Heart right ventricle (tissue), 16 donors: ENCODE results near the gene KRT84. TPM values are rescaled to one million over a fixed set of nuclear protein-coding genes. Genes with fewer than 3 reads are reported as not detected.

Experiments used
- ATAC-seq, 8 donors: fragments of 200-7000 bp; cut with Tn5 transposase; one replicate each; pipeline ENCODE4 v1.9.1; 2020; ENCODE audit warnings: mild to moderate bottlenecking in 8 of 8, moderate library complexity in 8 of 8, moderate number of reproducible peaks in 1 of 8
- DNase-seq, 2 donors: peaks; one replicate each; pipeline ENCODE4 v3.0.0-alpha.2; 2020
- H3K27ac ChIP-seq, 10 donors: fragments of 200-600 bp; sonication (generic) in 2 of 10; one replicate each; pipeline versions ENCODE4 v1.5.0 to v1.8.0; 2020 to 2022; ENCODE audit warnings: mild to moderate bottlenecking in 3 of 10
- H3K27me3 ChIP-seq, 7 donors: fragments of 200-600 bp; one replicate each; pipeline ENCODE4 v1.8.0; 2021 to 2022; ENCODE audit warnings: mild to moderate bottlenecking in 2 of 7
- H3K36me3 ChIP-seq, 9 donors: fragments of 200-600 bp; sonication (generic) in 1 of 9; one replicate each; pipeline versions ENCODE4 v1.5.0 to v1.8.0; 2020 to 2022; ENCODE audit warnings: mild to moderate bottlenecking in 2 of 9
- H3K4me1 ChIP-seq, 9 donors: fragments of 200-600 bp; sonication (generic) in 1 of 9; one replicate each; pipeline versions ENCODE4 v1.5.0 to v1.8.0; 2020 to 2022; ENCODE audit warnings: mild to moderate bottlenecking in 4 of 9
- H3K4me3 ChIP-seq, 10 donors: fragments of 200-600 bp; sonication (generic) in 2 of 10; one replicate each; pipeline versions ENCODE4 v1.5.0 to v1.8.0; 2020 to 2022; ENCODE audit warnings: mild to moderate bottlenecking in 7 of 10, moderate library complexity in 2 of 10
- H3K9me3 ChIP-seq, 11 donors: fragments of 200-600 bp in 10 of 11; sonication (generic) in 2 of 11; one replicate each; pipeline versions ENCODE4 v1.5.0 to v1.8.0; 2013 to 2022; ENCODE audit warnings: mild to moderate bottlenecking in 2 of 11, control low read depth in 1 of 11, moderate library complexity in 1 of 11
- WGBS, 2 donors: extraction: QIAGEN DNeasy Blood & Tissue Kit; methylation state at CpG; one replicate each; pipeline ENCODE4 v1.1.7; 2013; ENCODE audit warnings: inconsistent platforms in 1 of 2; 5-methylcytosine and 5-hydroxymethylcytosine counted together
- intact Hi-C, 10 donors: fragments of 100-400 bp; cut with DNase I; formaldehyde crosslinking; loops; one replicate each; pipeline versions ENCODE4 v1.11.1 to v1.14.2; 2022
- polyA plus RNA-seq, 2 donors: library from polyadenylated mRNA; stranded (reverse); fragments of 200-250 nt; gene quantifications; one replicate each; pipeline ENCODE4 v1.2.3, GENCODE V29; 2013
- total RNA-seq, 10 donors: library from RNA; stranded (reverse); fragmentation: NEBNext Ultra II Directional in 3 of 10; extraction: Animal tissue kit (Norgen Biotek cat#: 25700) in 3 of 10; gene quantifications; one replicate each; pipeline versions ENCODE4 v1.2.1 to v1.2.4, GENCODE V29; 2021 to 2023
- TF ChIP-seq, protein P1 (sequence below), 9 donors: fragments of 200-600 bp; sonication (generic) in 2 of 9; IDR thresholded peaks; one replicate each; pipeline versions ENCODE4 v1.5.0 to v1.8.0; 2021 to 2022; ENCODE audit warnings: antibody characterized with exemption in 9 of 9, mild to moderate bottlenecking in 5 of 9, moderate library complexity in 1 of 9
- donor health status: Arrhythmogenic right ventricular cardiomyopathy.
- donor health status: ischemic (EF 13 %, LVEDD 7.1; RV severe dilation, severe dysfunction).
- donor health status: healthy with polysubstance abuse.
- donor health status: DM: no; HTN: yes; CAD: no.
- donor health status: DM: no; HTN: no; CAD: no.
- donor health status: ischemic (EF 25% LVEDD 6.9; RV normal size, moderate dysfunction).
- donor health status: ischemic (EF 25% LVEDD 5.7; RV mildly dilated, moderate dysfunction).
- donor health status: healthy.
- donor health status: DM: yes; HTN: yes; CAD: no.
- donor health status: Ischemic cardiomyopathy.
- donor health status: ischemic (EF 35%, LVEDD 5.7; RV mildly dilated, moderate dysfunction).
- donor health status: nonischemic (EF 11% LVEDD 7.7; RV severe dilation, severe dysfunction).
- donor health status: DM: yes; HTN: yes; CAD: no.
- donor health status: PGD.
- donor health status: ischemic (EF 29% LVEDD 5.4; RV normal size, mild dysfunction).
- donor health status: nonischemic (EF 23%, LVEDD 6.1; RV moderate dilation, normal function).

The KRT84 gene
- total and polyA plus RNA-seq, 12 donors, result not detected

DNA sequence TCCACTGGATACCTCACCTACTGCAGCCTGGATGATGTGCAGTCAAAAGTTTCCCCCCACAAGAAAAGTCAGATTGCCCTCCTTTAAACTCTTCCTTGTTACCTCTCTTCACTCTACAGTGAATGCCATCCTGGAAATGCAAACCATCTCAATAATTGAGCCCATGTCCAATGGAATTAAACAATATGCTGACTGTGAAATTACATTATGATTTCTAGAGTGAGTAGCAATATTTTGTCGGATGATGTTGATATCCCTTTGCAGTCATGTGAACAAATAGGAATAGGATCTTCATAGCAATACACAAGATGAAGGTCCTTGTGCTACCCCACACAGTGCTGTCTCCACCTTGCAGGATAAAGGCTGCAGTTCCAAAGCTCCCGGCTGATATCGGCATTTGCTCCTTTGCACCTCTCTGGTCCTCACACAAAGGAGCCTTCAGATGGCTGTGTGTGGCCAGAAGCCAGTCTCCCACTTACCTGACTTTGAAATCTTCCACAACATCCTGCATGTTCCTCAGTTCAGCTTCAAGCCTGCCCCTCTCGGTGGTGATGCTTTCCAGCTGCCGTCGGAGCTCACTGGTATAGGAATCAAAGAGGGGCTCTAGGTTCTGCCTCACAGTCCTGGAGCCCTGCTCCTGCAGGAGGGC is 47.2 kb upstream of the KRT84 start:
- Histone ChIP-seq H3K9me3 (no peaks in the 10 kb centered on the region), H3K36me3 (no peaks in the 10 kb centered on the region), H3K27ac (no peak overlapping the region), H3K27me3 (peaks cover 0 to 55% (median 34%) of the 10 kb centered on the region in 7 donors), H3K4me1 (peaks cover 0 to 4% (median 0%) of the 10 kb centered on the region in 9 donors), H3K4me3 (no peak overlapping the region)
- ATAC-seq (no peak), DNase-seq (no peak)
- intact Hi-C loops, result no loop called here
- TF ChIP-seq, protein P1, sequence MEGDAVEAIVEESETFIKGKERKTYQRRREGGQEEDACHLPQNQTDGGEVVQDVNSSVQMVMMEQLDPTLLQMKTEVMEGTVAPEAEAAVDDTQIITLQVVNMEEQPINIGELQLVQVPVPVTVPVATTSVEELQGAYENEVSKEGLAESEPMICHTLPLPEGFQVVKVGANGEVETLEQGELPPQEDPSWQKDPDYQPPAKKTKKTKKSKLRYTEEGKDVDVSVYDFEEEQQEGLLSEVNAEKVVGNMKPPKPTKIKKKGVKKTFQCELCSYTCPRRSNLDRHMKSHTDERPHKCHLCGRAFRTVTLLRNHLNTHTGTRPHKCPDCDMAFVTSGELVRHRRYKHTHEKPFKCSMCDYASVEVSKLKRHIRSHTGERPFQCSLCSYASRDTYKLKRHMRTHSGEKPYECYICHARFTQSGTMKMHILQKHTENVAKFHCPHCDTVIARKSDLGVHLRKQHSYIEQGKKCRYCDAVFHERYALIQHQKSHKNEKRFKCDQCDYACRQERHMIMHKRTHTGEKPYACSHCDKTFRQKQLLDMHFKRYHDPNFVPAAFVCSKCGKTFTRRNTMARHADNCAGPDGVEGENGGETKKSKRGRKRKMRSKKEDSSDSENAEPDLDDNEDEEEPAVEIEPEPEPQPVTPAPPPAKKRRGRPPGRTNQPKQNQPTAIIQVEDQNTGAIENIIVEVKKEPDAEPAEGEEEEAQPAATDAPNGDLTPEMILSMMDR (IDR thresholded peaks at IDR 0.05), result no peak
- WGBS, 2 donors, result 74 to 83% methylated on average over 6 of the region's 6 CpGs

DNA sequence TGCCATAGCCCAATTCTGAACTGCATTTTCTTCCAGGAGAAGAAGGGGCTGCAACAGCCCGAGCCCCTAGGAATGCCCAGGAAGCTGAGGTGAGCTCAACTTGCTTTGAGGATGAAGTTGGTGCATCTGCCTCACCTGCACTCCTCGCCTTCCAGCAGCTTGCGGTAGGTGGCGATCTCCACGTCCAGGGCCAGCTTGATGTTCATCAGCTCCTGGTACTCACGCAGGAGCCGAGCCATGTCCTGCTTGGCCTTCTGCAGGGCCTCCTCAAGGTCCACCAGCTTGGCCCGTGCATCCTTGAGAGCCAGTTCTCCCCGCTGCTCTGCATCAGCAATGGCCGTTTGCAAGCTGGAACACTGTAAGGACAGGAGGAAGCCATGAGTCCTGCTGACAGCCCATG is 42.7 kb upstream of the KRT84 start:
- Histone ChIP-seq H3K27ac (no peak overlapping the region), H3K9me3 (no peaks in the 10 kb centered on the region), H3K27me3 (peaks cover 0 to 40% (median 25%) of the 10 kb centered on the region in 7 donors), H3K4me3 (no peak overlapping the region), H3K4me1 (peaks cover 0 to 8% (median 0%) of the 10 kb centered on the region in 9 donors), H3K36me3 (no peaks in the 10 kb centered on the region)
- DNase-seq (no peak), ATAC-seq (no peak)
- intact Hi-C loops, result no loop called here
- 85 to 88% methylated on average over 10 of the region's 10 CpGs for WGBS, 2 donors
- TF ChIP-seq, protein P1 (IDR thresholded peaks at IDR 0.05), result no peak

DNA sequence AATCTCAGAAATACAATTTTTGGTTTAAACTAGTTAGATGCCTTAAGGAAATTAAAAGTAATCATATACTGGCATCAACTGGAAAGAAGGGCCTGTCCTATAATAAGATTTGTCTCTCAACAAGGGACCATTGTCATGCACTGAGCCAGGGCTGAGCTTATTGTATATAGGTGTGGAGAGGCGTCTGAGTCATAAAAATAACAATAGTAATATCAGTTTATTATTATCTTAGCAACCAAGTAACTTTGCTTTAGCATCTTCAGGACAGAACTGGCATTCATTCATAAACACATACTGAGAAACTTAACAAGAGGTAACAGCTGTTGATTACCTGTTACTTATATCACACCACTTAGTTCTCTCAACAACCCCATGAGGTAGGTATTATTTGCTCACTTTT is 41.6 kb upstream of the KRT84 start:
- Histone ChIP-seq H3K36me3 (no peaks in the 10 kb centered on the region), H3K27me3 (peaks cover 0 to 37% (median 17%) of the 10 kb centered on the region in 7 donors), H3K4me1 (peaks cover 0 to 8% (median 0%) of the 10 kb centered on the region in 9 donors), H3K4me3 (no peak overlapping the region), H3K9me3 (no peaks in the 10 kb centered on the region), H3K27ac (no peak overlapping the region)
- intact Hi-C loops, result no loop called here
- TF ChIP-seq, protein P1 (IDR thresholded peaks at IDR 0.05), result no peak
- no peak for ATAC-seq
- 79 to 97% methylated on average over 1 of the region's 1 CpG for WGBS, 2 donors
- DNase-seq, result no peak

DNA sequence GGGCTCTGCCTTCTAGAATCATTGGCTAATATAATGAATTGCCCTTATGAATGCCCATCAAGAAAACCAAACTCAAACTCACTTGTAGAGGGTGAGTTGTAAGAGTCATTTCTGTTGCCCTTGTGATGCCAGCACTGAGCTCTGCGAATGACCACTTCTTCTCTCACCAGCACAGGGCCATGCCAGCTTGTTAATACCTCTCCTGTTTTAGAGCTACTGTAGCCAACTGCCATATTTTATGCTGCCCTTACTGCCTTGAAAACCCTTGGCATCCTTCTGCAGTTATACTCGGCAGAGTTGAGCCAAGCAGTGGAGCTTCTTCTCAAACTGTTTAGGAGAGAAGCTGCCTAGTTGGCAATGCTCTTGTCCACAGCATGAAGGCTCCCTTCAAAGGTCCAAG is 40.6 kb upstream of the KRT84 start:
- WGBS, 2 donors, result 91 to 96% methylated on average over 2 of the region's 2 CpGs
- Histone ChIP-seq H3K4me3 (no peak overlapping the region), H3K36me3 (no peaks in the 10 kb centered on the region), H3K27me3 (peaks cover 0 to 32% (median 14%) of the 10 kb centered on the region in 7 donors), H3K27ac (no peak overlapping the region), H3K9me3 (no peaks in the 10 kb centered on the region), H3K4me1 (peaks cover 0 to 8% (median 0%) of the 10 kb centered on the region in 9 donors)
- TF ChIP-seq, protein P1 (IDR thresholded peaks at IDR 0.05), result no peak
- intact Hi-C loops, result no loop called here
- DNase-seq (no peak), ATAC-seq (no peak)
